Progenitor cell of endocrine pancreas (in vitro differentiated cells): ENCODE data around the gene SYT15. TPM values are rescaled to one million over a fixed set of nuclear protein-coding genes. Genes with fewer than 3 reads are reported as not detected.
A peak's percentile ranks its signal among the peaks of the same experiment; 100 is the strongest.

Experiments
- DNase-seq: peaks from one replicate; pipeline ENCODE4 v3.0.0; 2021; ENCODE audit warnings: low spot score; ENCODE audit not compliant: unreplicated experiment
- H3K27ac Mint-ChIP-seq: 2 replicates; pipeline ENCODE4 v1.8.0; 2021; ENCODE audit warnings: mild to moderate bottlenecking, moderate library complexity, mixed read lengths
- H3K27me3 Mint-ChIP-seq: 2 replicates; pipeline ENCODE4 v1.8.0; 2021; ENCODE audit warnings: mixed read lengths
- H3K36me3 Mint-ChIP-seq: 2 replicates; pipeline ENCODE4 v1.8.0; 2022; ENCODE audit warnings: mixed read lengths; ENCODE audit not compliant: insufficient read depth
- H3K4me1 Mint-ChIP-seq: 2 replicates; pipeline ENCODE4 v1.8.0; 2021; ENCODE audit warnings: low read depth, mixed read lengths
- H3K4me3 Mint-ChIP-seq: 2 replicates; pipeline ENCODE4 v1.8.0; 2021; ENCODE audit warnings: low read depth, mild to moderate bottlenecking, moderate library complexity, mixed read lengths
- H3K9me3 Mint-ChIP-seq: 2 replicates; pipeline ENCODE4 v1.8.0; 2021; ENCODE audit warnings: low read depth, mixed read lengths
- total RNA-seq: library from RNA; stranded (reverse); gene quantifications from 2 replicates; pipeline ENCODE4 v1.2.1, GENCODE V29; 2021
- TF ChIP-seq, protein P1 (sequence below): fragments of 200-600 bp; sonication (generic); IDR thresholded peaks from one replicate; pipeline ENCODE4 v1.5.0; 2021; ENCODE audit warnings: antibody characterized with exemption, mild to moderate bottlenecking; ENCODE audit not compliant: unreplicated experiment

SYT15 gene
- total RNA-seq, 1 donor from 2014 or later, result 1.8 TPM

GRCh38 chr10:46558122-46558391 lies 20.9 kb upstream of the SYT15 start:
- peaks cover 7% of the 10 kb centered on the region for H3K4me1 Mint-ChIP-seq
- DNase-seq, result no peak
- H3K27ac Mint-ChIP-seq, result no peak overlapping the region
- H3K27me3 Mint-ChIP-seq, result peaks cover 7% of the 10 kb centered on the region
- no peaks in the 10 kb centered on the region for H3K9me3 Mint-ChIP-seq
- TF ChIP-seq, protein P1, sequence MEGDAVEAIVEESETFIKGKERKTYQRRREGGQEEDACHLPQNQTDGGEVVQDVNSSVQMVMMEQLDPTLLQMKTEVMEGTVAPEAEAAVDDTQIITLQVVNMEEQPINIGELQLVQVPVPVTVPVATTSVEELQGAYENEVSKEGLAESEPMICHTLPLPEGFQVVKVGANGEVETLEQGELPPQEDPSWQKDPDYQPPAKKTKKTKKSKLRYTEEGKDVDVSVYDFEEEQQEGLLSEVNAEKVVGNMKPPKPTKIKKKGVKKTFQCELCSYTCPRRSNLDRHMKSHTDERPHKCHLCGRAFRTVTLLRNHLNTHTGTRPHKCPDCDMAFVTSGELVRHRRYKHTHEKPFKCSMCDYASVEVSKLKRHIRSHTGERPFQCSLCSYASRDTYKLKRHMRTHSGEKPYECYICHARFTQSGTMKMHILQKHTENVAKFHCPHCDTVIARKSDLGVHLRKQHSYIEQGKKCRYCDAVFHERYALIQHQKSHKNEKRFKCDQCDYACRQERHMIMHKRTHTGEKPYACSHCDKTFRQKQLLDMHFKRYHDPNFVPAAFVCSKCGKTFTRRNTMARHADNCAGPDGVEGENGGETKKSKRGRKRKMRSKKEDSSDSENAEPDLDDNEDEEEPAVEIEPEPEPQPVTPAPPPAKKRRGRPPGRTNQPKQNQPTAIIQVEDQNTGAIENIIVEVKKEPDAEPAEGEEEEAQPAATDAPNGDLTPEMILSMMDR, result no peak
- no peaks in the 10 kb centered on the region for H3K36me3 Mint-ChIP-seq
- no peak overlapping the region for H3K4me3 Mint-ChIP-seq

- no peak overlapping the region for H3K27ac Mint-ChIP-seq
Observed at GRCh38 chr10:46558392-46559185, 20.3 kb upstream of the SYT15 start.

GRCh38 chr10:46559231-46559671 lies 19.7 kb upstream of the SYT15 start:
- Mint-ChIP-seq H3K9me3 (no peaks in the 10 kb centered on the region), H3K27me3 (peaks cover 7% of the 10 kb centered on the region), H3K27ac (no peak overlapping the region), H3K4me3 (no peak overlapping the region), H3K4me1 (peaks cover 7% of the 10 kb centered on the region), H3K36me3 (no peaks in the 10 kb centered on the region)
- TF ChIP-seq, protein P1, result no peak
- DNase-seq, result peak; percentile 9

More at GRCh38 chr10:46558392-46559185, 20.3 kb upstream of the SYT15 start:
- TF ChIP-seq, protein P1, result no peak
- peak; percentile 9 for DNase-seq
- H3K36me3 Mint-ChIP-seq, result no peaks in the 10 kb centered on the region
- no peaks in the 10 kb centered on the region for H3K9me3 Mint-ChIP-seq
- H3K4me1 Mint-ChIP-seq, result peaks cover 7% of the 10 kb centered on the region
- H3K27me3 Mint-ChIP-seq, result peaks cover 7% of the 10 kb centered on the region
- no peak overlapping the region for H3K4me3 Mint-ChIP-seq

DNA sequence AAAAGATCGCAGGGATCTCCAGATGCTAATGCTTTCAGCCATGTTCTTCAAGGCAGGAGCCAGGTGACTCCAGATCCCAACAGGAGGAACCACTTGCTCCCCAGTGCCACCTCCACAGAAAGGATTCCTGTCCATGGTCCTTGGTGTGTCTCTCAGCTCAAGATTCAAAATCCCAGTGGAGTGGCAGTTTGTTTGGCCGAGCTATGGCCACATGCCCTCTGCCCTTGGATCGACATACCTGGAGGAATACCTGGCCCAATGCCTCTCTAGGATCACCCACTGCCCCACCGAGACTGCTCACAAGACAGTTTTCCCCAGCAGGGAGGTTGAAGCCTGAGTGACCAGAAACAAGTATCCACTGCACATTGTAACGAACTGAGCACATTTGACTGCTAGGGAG lies 18.5 kb upstream of the SYT15 start:
- Mint-ChIP-seq H3K27ac (no peak overlapping the region), H3K4me1 (peaks cover 7% of the 10 kb centered on the region), H3K36me3 (no peaks in the 10 kb centered on the region), H3K27me3 (peaks cover 7% of the 10 kb centered on the region), H3K4me3 (no peak overlapping the region), H3K9me3 (no peaks in the 10 kb centered on the region)
- TF ChIP-seq, protein P1, result no peak
- no peak for DNase-seq

GRCh38 chr10:46560952-46561351 lies 18.0 kb upstream of the SYT15 start:
- Mint-ChIP-seq H3K4me1 (peaks cover 4% of the 10 kb centered on the region), H3K9me3 (no peaks in the 10 kb centered on the region), H3K27me3 (peaks cover 7% of the 10 kb centered on the region), H3K4me3 (no peak overlapping the region), H3K36me3 (no peaks in the 10 kb centered on the region), H3K27ac (no peak overlapping the region)
- TF ChIP-seq, protein P1, result no peak
- DNase-seq, result no peak
